GM19395 (cell line): Measurements from ENCODE around the gene FAF2.
"Not testable (repeated sequence)": the region's sequence is repeated elsewhere in the genome, so short reads cannot be mapped to it uniquely, and the experiment has no call there.

Experiments
- ATAC-seq: cut with Tn5 transposase; IDR thresholded peaks from one replicate; pipeline ENCODE4 v1.9.1; 2021; ENCODE audit warnings: mild to moderate bottlenecking, moderate library complexity; ENCODE audit not compliant: unreplicated experiment

FAF2 gene

GRCh38 chr5:176447978-176448608 is at the start of gene FAF2:
Gene FAF2 (plus strand): TSS chr5:176448385. CDS start chr5:176448408, 23 bp downstream.
- ATAC-seq: peak; percentile 97

GRCh38 chr5:176400382-176401156 is 47.6 kb upstream of the FAF2 start:
- ATAC-seq: no peak

GRCh38 chr5:176401281-176402205 is 46.6 kb upstream of the FAF2 start:
- no peak for ATAC-seq

GRCh38 chr5:176405656-176406435 is 42.3 kb upstream of the FAF2 start:
- no peak for ATAC-seq

GRCh38 chr5:176406436-176407052 is 41.6 kb upstream of the FAF2 start:
- no peak for ATAC-seq

- ATAC-seq: no peak
These were observed 40.5 kb upstream of the FAF2 start for GRCh38 chr5:176407456-176408251.

GRCh38 chr5:176408252-176408573 is 40.0 kb upstream of the FAF2 start:
- not testable (repeated sequence) for ATAC-seq

- no peak for ATAC-seq
These were observed 39.6 kb upstream of the FAF2 start for GRCh38 chr5:176408590-176408989.

GRCh38 chr5:176409765-176410164 is 38.4 kb upstream of the FAF2 start:
- ATAC-seq: no peak

GRCh38 chr5:176410486-176411180 is 37.6 kb upstream of the FAF2 start:
- no peak for ATAC-seq

GRCh38 chr5:176412517-176413254 is 35.5 kb upstream of the FAF2 start:
- ATAC-seq: no peak

GRCh38 chr5:176413255-176413565 is 35.0 kb upstream of the FAF2 start:
- ATAC-seq: no peak

GRCh38 chr5:176413709-176414191 is 34.4 kb upstream of the FAF2 start:
- ATAC-seq: no peak

GRCh38 chr5:176414704-176415103 is 33.5 kb upstream of the FAF2 start:
- no peak for ATAC-seq

- peak; percentile 5 for ATAC-seq
These were observed 32.8 kb upstream of the FAF2 start for GRCh38 chr5:176415240-176415951.

- ATAC-seq: peak; percentile 87
These were observed 31.9 kb upstream of the FAF2 start, which contains the start of gene CLTB for GRCh38 chr5:176415952-176416924. Gene CLTB (minus strand): TSS chr5:176416539. CDS start chr5:176416363, 176 bp downstream.
